Endodermal cell (in vitro differentiated cells): Measurements from ENCODE around the gene THBD. TPM values are rescaled to one million over a fixed set of nuclear protein-coding genes. Genes with fewer than 3 reads are reported as not detected.

Experiments
- DNase-seq: peaks from one replicate; pipeline ENCODE4 v3.0.0-alpha.2; 2017
- H3K27ac ChIP-seq: 2 replicates; pipeline ENCODE4 v1.5.1; 2013; ENCODE audit warnings: mild to moderate bottlenecking, low read depth, low read length, moderate library complexity
- H3K27me3 ChIP-seq: 2 replicates; pipeline ENCODE4 v1.6.1; 2013; ENCODE audit warnings: mild to moderate bottlenecking, low read length, moderate library complexity; ENCODE audit not compliant: insufficient read depth, control insufficient read depth, poor library complexity, severe bottlenecking
- H3K36me3 ChIP-seq: 2 replicates; pipeline ENCODE4 v1.7.0; 2013; ENCODE audit warnings: mild to moderate bottlenecking, low read length, moderate library complexity; ENCODE audit not compliant: control insufficient read depth, insufficient read depth
- H3K4me1 ChIP-seq: one replicate; pipeline ENCODE4 v1.7.0; 2013; ENCODE audit warnings: low read length; ENCODE audit not compliant: control insufficient read depth, insufficient read depth
- H3K4me3 ChIP-seq: 2 replicates; pipeline ENCODE4 v1.5.1; 2013; ENCODE audit warnings: mild to moderate bottlenecking, low read length, moderate library complexity
- H3K9ac ChIP-seq: 2 replicates; pipeline ENCODE4 v1.6.1; 2013; ENCODE audit warnings: mild to moderate bottlenecking, low read length, moderate library complexity; ENCODE audit not compliant: poor library complexity, severe bottlenecking; ENCODE audit errors: extremely low read depth
- H3K9me3 ChIP-seq: 2 replicates; pipeline ENCODE4 v1.6.1; 2013; ENCODE audit warnings: mild to moderate bottlenecking, low read length, moderate library complexity; ENCODE audit not compliant: control insufficient read depth
- H3K27ac Mint-ChIP-seq: 2 replicates; pipeline ENCODE4 v1.8.0; 2020; ENCODE audit warnings: mixed read lengths
- H3K27me3 Mint-ChIP-seq: 2 replicates; pipeline ENCODE4 v1.8.0; 2021; ENCODE audit warnings: mild to moderate bottlenecking, mixed read lengths; ENCODE audit not compliant: insufficient read depth
- H3K36me3 Mint-ChIP-seq: 2 replicates; pipeline ENCODE4 v1.8.0; 2020; ENCODE audit warnings: low read depth, mixed read lengths
- H3K4me1 Mint-ChIP-seq: 2 replicates; pipeline ENCODE4 v1.8.0; 2020; ENCODE audit warnings: mixed read lengths
- H3K4me3 Mint-ChIP-seq: 2 replicates; pipeline ENCODE4 v1.8.0; 2020; ENCODE audit warnings: mild to moderate bottlenecking, moderate library complexity, mixed read lengths
- H3K9me3 Mint-ChIP-seq: 2 replicates; pipeline ENCODE4 v1.8.0; 2020; ENCODE audit warnings: mild to moderate bottlenecking, mixed read lengths
- WGBS, 2 experiments: methylation state at CpG; one replicate each; pipeline versions ENCODE4 v1.1.5 to v1.1.7; 2013; ENCODE audit warnings: missing lambda C conversion rate in 2 of 2, mixed read lengths in 1 of 2; ENCODE audit not compliant: insufficient coverage in 1 of 2, insufficient read length in 1 of 2; 5-methylcytosine and 5-hydroxymethylcytosine counted together
- total RNA-seq, 2 donors: library from RNA; stranded (reverse); fragmentation: NEBNext Ultra II Directional in 1 of 2; extraction: Animal tissue kit (Norgen Biotek cat#: 25700) in 1 of 2; gene quantifications; 2 replicates in 1 of 2; 3 replicates in 1 of 2; pipeline ENCODE4 v1.2.1, GENCODE V29; 2021
- TF ChIP-seq, protein P1 (sequence below): fragments of 200-600 bp; sonication (generic); conservative IDR thresholded peaks from 2 replicates; pipeline ENCODE4 v1.5.0; 2021; ENCODE audit warnings: antibody characterized with exemption, mild to moderate bottlenecking

THBD gene
- total RNA-seq, 2 donors from 2014 or later = 1.2 to 2.0 TPM

- Histone ChIP-seq H3K27me3 (no peaks in the 10 kb centered on the region), H3K36me3 (no peaks in the 10 kb centered on the region), H3K27ac (no peak overlapping the region), H3K9ac (no peak overlapping the region), H3K4me1 (peaks cover 3% of the 10 kb centered on the region), H3K4me3 (no peak overlapping the region), H3K9me3 (no peaks in the 10 kb centered on the region)
- TF ChIP-seq, protein P1, sequence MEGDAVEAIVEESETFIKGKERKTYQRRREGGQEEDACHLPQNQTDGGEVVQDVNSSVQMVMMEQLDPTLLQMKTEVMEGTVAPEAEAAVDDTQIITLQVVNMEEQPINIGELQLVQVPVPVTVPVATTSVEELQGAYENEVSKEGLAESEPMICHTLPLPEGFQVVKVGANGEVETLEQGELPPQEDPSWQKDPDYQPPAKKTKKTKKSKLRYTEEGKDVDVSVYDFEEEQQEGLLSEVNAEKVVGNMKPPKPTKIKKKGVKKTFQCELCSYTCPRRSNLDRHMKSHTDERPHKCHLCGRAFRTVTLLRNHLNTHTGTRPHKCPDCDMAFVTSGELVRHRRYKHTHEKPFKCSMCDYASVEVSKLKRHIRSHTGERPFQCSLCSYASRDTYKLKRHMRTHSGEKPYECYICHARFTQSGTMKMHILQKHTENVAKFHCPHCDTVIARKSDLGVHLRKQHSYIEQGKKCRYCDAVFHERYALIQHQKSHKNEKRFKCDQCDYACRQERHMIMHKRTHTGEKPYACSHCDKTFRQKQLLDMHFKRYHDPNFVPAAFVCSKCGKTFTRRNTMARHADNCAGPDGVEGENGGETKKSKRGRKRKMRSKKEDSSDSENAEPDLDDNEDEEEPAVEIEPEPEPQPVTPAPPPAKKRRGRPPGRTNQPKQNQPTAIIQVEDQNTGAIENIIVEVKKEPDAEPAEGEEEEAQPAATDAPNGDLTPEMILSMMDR = no peak
- H3K27me3 Mint-ChIP-seq = no peaks in the 10 kb centered on the region
- H3K4me1 Mint-ChIP-seq = peaks cover 8% of the 10 kb centered on the region
- H3K9me3 Mint-ChIP-seq = no peaks in the 10 kb centered on the region
- H3K27ac Mint-ChIP-seq = no peak overlapping the region
- H3K4me3 Mint-ChIP-seq = no peak overlapping the region
- 97 to 98% methylated on average over 9 to 10 of the region's 10 CpGs for WGBS, 2 experiments
- no peak for DNase-seq
- H3K36me3 Mint-ChIP-seq = no peaks in the 10 kb centered on the region
Observed at GRCh38 chr20:23080521-23080920, 31.0 kb upstream of the THBD start.

GRCh38 chr20:23079926-23080325 lies 30.5 kb upstream of the THBD start:
- H3K9ac ChIP-seq = no peak overlapping the region
- no peak overlapping the region for H3K27ac ChIP-seq
- H3K27ac Mint-ChIP-seq = no peak overlapping the region

GRCh38 chr20:23079016-23079351 lies 29.5 kb upstream of the THBD start:
- Histone ChIP-seq H3K9ac (no peak overlapping the region), H3K4me3 (no peak overlapping the region), H3K9me3 (no peaks in the 10 kb centered on the region), H3K27me3 (no peaks in the 10 kb centered on the region), H3K27ac (peak overlapping the region; percentile 56), H3K36me3 (no peaks in the 10 kb centered on the region), H3K4me1 (peaks cover 3% of the 10 kb centered on the region)
- TF ChIP-seq, protein P1 = peak; percentile 93
- no peaks in the 10 kb centered on the region for H3K36me3 Mint-ChIP-seq
- H3K4me3 Mint-ChIP-seq = no peak overlapping the region
- peak; percentile 82 for DNase-seq
- no peaks in the 10 kb centered on the region for H3K9me3 Mint-ChIP-seq
- H3K27ac Mint-ChIP-seq = no peak overlapping the region
- peaks cover 8% of the 10 kb centered on the region for H3K4me1 Mint-ChIP-seq
- 49 to 80% methylated on average over 1 to 6 of the region's 6 CpGs for WGBS, 2 experiments
- H3K27me3 Mint-ChIP-seq = no peaks in the 10 kb centered on the region

More at GRCh38 chr20:23079926-23080325, 30.5 kb upstream of the THBD start:
- Histone ChIP-seq H3K4me3 (no peak overlapping the region), H3K27me3 (no peaks in the 10 kb centered on the region), H3K36me3 (no peaks in the 10 kb centered on the region), H3K4me1 (peaks cover 3% of the 10 kb centered on the region), H3K9me3 (no peaks in the 10 kb centered on the region)
- no peaks in the 10 kb centered on the region for H3K9me3 Mint-ChIP-seq
- H3K36me3 Mint-ChIP-seq = no peaks in the 10 kb centered on the region
- no peak overlapping the region for H3K4me3 Mint-ChIP-seq
- 85 to 100% methylated on average over 2 of the region's 2 CpGs for WGBS, 2 experiments
- peaks cover 8% of the 10 kb centered on the region for H3K4me1 Mint-ChIP-seq
- DNase-seq = no peak
- TF ChIP-seq, protein P1 = no peak
- no peaks in the 10 kb centered on the region for H3K27me3 Mint-ChIP-seq
